HG03039 (cell line): Measurements from ENCODE around the gene RNLS.

Experiments
- ATAC-seq: cut with Tn5 transposase; IDR thresholded peaks from one replicate; pipeline ENCODE4 v1.9.1; 2021; ENCODE audit warnings: mild to moderate bottlenecking, moderate library complexity; ENCODE audit not compliant: unreplicated experiment

RNLS gene

DNA sequence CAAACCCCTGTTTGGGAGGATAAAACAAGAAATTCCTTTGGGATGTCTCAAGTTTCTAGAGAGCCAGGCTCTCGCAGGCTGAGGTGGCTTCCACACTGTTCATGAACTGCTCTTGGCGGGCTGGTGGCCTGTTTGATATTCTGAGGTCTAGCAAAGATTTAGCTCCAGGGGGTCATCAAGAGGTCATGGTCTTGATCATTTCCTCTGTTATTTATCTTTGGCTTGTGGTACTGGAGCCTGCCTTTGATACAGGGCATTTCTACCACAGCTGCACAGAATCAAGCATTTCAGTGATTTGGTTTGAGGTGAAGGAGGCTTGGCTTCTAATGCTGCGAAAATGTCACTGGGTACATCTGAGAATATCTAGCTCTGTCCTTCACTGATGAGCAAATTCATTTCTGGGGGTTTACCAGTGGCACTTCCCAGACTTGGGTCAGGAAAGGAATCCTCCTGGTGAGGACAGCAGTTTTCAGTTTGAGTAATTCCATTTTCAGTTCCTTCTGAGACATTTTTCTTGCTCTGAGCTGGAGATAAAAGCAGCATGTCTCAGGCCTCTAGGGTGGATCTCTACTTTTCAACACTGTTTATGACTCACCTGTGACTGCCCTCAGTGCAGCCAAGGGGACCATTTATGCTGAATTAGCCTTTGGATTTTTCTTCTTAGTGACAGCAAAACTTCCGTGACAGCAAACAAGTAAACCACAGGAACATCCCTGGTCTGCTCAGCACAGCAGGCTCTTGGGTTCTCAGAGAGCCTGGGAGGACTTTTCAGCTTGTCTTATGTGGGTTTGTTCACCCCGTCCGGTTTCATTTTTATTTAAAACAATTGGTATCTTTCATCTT lies 312.0 kb downstream of the RNLS start:
- peak; percentile 86 for ATAC-seq

DNA sequence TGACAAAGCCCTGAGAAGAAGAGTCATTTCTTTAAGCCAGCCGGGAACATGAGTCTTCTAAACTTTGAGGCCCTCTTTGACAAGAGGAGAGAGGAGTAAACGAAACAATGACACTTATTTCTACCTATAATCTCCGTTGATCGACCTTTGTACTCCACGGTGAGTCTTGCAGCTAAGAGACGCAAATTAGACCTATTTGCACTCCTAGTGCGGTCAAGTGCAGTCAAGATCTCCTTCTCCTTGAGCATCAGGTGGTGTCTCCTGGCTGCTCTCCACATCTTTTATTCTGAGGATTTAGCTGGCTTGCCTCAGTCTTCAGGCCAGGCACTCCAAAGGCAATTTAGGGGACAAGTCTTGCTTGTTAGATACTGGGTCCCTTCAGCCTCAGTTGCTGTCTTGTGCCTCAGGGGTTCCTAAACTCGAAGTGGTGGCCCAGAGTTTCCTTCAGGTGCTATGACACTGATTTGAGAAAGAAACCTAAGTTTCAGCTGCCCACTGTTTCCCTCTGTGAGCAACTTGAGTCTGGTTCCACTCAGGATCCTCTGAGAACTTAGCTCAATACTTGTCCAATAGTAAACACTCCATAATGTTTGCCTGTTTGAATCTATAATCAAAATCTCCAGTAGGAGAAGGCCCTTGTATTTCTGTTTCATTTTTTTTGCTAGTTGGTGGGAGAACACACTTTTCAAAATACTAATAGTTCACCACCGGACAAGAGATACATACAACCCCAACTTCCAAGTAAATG lies 312.9 kb downstream of the RNLS start:
- ATAC-seq: no peak

DNA sequence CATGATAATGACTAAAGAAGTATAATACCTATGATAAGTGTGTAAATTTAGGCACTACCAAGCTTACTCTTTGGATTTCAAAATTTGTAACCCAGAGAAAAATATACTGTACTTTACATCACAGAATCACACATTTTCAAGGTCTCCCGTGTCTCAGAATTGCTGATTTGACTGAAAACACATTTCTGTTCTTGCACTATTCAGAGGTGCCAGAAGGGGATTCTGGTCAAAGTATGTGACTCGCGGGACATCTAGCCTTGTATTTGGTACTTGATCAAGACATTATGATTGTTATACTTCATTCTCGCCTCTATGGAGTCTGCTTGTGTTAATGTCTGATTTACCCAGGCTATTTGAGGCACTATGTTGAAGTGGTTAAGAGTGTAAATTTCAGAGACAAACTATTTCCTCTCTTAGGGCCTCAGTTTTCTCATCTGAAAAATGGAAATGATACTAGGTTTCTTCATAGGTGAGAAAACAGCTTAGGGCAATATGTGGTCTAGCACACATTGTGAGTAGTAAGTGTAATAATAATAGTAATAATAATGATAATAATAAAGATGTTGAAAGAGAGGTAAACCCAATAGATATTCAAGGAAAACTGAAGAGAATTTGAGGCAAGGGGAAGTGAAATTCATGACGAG lies 320.4 kb downstream of the RNLS start:
- ATAC-seq: no peak

DNA sequence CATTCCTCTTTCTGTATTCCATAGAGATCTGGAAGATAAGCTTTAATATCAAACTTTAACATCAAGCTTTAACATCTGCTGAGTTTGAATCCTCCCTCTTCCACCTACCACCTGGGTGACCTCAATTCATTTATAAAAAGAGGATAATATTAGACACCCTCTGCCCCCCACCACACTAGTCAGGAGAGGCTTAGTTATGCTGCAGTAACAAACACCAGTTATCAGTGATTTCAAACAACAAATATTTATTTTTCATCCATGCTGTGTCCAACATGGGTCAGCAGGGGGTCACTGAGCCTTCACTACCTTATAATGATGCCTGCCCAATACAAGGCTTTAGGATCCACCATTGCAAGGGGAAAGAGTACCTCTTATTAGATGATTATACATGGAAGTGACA lies 322.0 kb downstream of the RNLS start:
- no peak for ATAC-seq

GRCh38 chr10:88260329-88261051 lies 322.6 kb downstream of the RNLS start:
- no peak for ATAC-seq

DNA sequence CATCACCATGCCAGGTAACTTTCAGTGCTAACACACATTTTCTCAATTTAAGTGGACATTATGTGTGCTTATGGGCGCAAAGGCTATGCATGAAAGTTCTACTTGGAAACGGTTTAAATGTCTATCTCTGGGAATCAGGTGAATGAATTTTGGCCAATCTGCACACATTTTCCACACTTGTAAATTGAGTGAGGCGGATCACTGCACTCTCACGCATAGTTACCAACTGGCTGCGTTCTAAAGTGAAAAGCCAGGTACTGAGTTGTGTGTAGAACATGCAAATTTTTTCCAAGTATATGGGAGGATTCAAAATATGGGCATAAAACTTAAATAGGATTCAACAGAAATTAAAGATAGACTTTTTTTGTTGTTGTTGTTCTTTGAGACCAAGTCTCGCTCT lies 323.7 kb downstream of the RNLS start:
- no peak for ATAC-seq

DNA sequence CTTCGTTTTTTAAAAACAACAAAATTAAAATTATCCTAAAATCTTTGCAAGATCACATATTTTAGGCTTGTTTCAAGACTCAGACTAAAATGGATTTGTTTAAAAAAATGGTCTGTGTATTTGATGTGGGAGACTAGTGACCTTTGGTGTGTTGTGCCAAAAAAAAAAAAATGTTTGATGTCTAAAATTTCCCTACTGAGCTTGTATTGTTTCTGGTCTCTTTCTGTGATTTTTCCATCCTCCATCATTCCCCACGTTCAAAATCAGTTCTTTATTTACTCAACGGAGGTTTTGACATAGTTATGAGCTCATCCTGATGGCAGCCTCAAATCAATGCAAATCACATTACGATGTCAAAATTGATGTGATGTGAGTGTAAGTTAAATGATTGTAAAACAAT lies 326.2 kb downstream of the RNLS start:
- no peak for ATAC-seq

GRCh38 chr10:88256013-88256680 lies 327.0 kb downstream of the RNLS start:
- no peak for ATAC-seq

- no peak for ATAC-seq
These were observed 329.0 kb downstream of the RNLS start for GRCh38 chr10:88254091-88254490.

DNA sequence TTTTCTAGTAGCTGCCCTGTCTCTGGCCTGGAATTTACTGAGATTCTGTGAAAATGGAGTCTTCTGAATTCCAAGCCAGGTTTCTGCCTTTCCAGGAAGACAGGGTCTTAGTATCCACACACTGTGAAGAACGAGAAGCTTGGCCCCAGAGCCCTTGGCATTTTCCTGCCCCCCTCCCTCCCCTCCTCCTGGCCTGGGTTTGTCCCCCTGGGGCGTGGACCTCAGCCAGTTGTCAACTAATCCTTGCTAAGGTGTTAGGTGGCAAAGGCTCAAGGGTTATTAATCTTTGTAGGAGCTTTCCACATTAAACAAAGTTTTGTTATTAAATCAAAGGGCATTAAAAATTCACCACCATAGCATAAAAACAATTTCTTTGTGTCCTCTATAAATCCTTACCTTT lies 329.5 kb downstream of the RNLS start:
- no peak for ATAC-seq

DNA sequence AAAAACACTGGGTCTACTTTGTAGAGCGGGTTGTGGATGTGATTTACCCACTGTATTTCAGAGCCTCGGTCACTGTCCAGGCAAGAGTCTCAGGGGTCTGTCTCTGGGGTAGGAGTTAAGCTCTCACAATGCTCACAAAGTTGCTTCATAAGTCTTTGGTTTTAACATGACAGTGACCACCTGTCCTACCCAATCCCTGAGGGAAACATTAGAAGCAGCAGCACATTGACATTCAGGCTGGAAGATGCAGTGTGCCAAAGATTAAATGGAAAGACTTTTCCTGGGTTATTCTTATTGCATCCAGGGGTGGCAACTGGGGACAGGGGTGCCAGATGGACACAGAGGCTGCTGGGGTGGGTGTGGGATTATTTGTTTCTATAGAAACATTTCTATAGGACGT lies 330.0 kb downstream of the RNLS start:
- no peak for ATAC-seq

DNA sequence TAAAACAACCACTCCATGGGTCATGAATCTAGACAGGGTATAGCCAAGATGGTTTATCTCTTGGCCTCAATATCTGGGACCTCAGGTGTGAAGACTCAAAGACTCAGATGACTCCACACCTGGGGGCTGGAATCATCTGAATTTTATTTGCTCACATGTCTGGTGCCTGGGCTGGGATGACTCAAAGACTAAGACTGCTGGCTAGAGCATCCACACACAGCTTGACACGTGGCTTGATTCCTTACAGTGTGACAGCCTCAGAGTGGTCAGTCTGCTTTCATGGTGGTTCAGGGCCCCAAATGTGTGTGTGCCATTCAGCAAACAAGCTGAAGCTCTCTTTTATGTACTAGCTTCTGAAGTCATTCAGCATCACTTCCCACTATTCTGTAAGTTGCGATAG lies 333.7 kb downstream of the RNLS start:
- no peak for ATAC-seq

GRCh38 chr10:88246675-88247074 lies 336.4 kb downstream of the RNLS start:
- no peak for ATAC-seq

DNA sequence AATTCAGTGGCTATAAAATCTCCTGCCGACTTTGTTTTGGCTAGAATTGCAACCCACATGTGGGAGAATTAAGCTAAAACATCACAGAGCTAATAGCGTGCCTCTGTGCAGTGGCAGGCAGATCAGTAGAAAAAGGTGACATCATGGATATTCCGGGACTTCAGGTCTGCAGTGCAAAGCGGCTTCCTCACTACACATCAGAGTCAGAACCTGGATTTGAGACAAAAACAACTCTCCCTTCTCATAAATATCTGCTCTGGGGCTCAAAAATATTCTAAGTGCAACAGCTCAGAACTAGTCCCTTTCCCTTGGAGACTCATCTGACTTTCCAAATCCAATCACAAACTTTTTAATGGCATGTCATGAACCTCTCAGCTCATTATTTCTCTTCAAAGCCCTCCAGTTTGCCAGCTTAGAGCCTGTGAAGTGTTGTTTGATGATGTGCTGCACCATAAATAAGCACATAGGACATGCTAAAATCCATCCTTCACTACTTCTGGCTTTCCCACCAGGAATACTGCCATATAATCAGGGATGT lies 337.1 kb downstream of the RNLS start:
- ATAC-seq: no peak

DNA sequence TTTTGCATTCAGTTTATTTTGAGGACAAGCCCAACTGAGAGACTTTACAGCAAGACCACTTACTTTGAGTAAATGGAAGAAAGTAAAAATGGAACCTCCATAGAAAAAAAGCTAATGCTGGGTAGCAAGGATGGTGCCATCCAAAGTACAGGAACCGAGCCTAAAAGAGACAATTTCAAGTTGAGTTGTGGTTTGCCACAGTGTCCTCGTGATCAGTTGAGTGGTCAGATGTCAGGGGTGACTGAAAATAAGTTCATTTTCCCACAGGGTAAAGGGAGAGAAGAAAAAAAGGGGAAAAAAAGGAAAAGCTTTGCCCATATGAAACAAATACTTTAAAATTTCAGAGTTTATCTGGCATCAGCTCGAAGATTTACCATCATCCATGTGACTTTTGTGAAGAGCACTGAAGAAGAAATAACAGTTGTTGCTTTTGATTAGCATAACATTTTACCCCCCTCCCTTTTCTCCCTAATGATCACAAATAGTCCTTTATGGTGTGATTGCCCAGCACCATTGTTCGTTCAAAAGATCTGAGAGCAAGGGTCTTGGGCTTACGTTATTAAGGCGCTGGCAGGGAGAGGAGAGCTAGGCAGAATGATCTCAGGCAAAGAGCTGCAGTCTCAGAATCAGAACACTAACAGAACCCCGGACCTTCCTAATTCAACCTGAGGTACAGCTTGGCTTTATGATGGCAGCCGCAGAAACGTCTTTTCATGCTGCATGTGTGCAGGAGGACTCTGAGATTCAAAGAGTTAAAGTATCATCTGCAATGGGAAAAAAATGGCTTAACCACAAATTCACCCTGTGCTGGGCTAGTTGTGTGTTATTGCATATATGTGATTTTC lies 338.1 kb downstream of the RNLS start:
- no peak for ATAC-seq

GRCh38 chr10:88243836-88244730 lies 339.0 kb downstream of the RNLS start:
- no peak for ATAC-seq

DNA sequence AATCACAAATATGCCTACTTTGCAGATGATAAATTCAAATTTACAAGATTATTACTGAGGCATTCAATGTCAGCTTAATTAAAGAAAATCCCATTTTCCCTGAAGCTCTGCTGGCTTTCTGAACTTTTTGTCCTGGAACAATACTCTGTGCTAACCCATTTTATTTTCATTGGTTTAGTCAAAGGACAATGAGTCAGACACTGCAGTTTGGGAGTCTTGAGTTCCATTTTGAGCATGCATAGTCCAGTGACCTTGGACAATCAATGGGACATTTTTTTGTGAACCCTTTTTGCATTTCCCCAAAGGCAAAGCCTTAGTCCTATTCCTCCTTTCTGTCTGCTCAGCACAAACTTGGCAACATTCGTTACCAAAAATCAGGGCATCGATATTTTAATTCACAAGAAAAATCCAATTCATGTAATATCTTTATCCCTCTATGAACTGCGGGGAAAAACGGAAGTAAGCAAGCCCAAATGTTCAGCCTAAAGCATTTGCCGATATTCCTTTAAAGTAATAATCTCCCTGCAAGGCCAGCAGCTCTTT lies 339.8 kb downstream of the RNLS start:
- no peak for ATAC-seq

- ATAC-seq: no peak
These were observed 341.6 kb downstream of the RNLS start for GRCh38 chr10:88241501-88241900.
